Neural crest cell (in vitro differentiated cells): ENCODE results near the gene ADORA3. TPM values are rescaled to one million over a fixed set of nuclear protein-coding genes. Genes with fewer than 3 reads are reported as not detected.

ENCODE experiments used
- DNase-seq: peaks from one replicate; pipeline ENCODE4 v3.0.0; 2021; ENCODE audit warnings: low read depth, mixed read lengths, low spot score
- H3K27ac Mint-ChIP-seq: one replicate; pipeline ENCODE4 v1.8.0; 2021; ENCODE audit warnings: mild to moderate bottlenecking, mixed read lengths; ENCODE audit not compliant: unreplicated experiment
- H3K27me3 Mint-ChIP-seq: 2 replicates; pipeline ENCODE4 v1.8.0; 2021; ENCODE audit warnings: low read depth, mild to moderate bottlenecking, mixed read lengths
- H3K36me3 Mint-ChIP-seq: 2 replicates; pipeline ENCODE4 v1.8.0; 2021; ENCODE audit warnings: low read depth, mild to moderate bottlenecking, mixed read lengths
- H3K4me1 Mint-ChIP-seq: 2 replicates; pipeline ENCODE4 v1.8.0; 2021; ENCODE audit warnings: mixed read lengths
- H3K4me3 Mint-ChIP-seq: one replicate; pipeline ENCODE4 v1.8.0; 2021; ENCODE audit warnings: mild to moderate bottlenecking, mixed read lengths
- H3K9me3 Mint-ChIP-seq: 2 replicates; pipeline ENCODE4 v1.8.0; 2021; ENCODE audit warnings: mixed read lengths
- total RNA-seq: library from RNA; stranded (reverse); gene quantifications from 2 replicates; pipeline ENCODE4 v1.2.1, GENCODE V29; 2021
- TF ChIP-seq, protein P1 (sequence below): fragments of 200-600 bp; sonication (generic); conservative IDR thresholded peaks from 2 replicates; pipeline ENCODE4 v1.5.0; 2021; ENCODE audit warnings: antibody characterized with exemption, mild to moderate bottlenecking

The ADORA3 gene
- total RNA-seq, 1 donor from 2014 or later = not detected

GRCh38 chr1:111462370-111463028 lies 40.9 kb downstream of the ADORA3 start:
- no peak overlapping the region for H3K4me3 Mint-ChIP-seq
- no peak overlapping the region for H3K27ac Mint-ChIP-seq
- DNase-seq = no peak
- H3K4me1 Mint-ChIP-seq = no peaks in the 10 kb centered on the region
- no peaks in the 10 kb centered on the region for H3K9me3 Mint-ChIP-seq
- TF ChIP-seq, protein P1, sequence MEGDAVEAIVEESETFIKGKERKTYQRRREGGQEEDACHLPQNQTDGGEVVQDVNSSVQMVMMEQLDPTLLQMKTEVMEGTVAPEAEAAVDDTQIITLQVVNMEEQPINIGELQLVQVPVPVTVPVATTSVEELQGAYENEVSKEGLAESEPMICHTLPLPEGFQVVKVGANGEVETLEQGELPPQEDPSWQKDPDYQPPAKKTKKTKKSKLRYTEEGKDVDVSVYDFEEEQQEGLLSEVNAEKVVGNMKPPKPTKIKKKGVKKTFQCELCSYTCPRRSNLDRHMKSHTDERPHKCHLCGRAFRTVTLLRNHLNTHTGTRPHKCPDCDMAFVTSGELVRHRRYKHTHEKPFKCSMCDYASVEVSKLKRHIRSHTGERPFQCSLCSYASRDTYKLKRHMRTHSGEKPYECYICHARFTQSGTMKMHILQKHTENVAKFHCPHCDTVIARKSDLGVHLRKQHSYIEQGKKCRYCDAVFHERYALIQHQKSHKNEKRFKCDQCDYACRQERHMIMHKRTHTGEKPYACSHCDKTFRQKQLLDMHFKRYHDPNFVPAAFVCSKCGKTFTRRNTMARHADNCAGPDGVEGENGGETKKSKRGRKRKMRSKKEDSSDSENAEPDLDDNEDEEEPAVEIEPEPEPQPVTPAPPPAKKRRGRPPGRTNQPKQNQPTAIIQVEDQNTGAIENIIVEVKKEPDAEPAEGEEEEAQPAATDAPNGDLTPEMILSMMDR = no peak
- H3K27me3 Mint-ChIP-seq = no peaks in the 10 kb centered on the region
- H3K36me3 Mint-ChIP-seq = peaks cover 8% of the 10 kb centered on the region

DNA sequence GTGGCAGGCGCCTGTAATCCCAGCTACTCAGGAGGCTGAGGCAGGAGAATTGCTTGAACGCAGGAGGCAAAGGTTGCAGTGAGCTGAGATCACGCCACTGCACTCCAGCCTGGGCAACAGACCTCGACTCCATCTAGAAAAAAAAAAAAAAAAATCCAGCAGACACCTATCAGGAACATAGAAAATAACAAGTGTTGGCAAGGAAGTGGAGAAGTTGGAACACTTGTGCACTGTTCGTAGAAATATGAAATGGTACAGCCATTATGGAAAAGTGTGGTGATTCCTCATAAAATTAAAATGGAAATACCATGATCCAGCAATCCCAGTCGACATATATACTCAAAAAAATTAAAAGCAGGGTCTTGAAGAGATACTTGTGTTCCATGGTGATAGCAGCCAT lies 41.7 kb downstream of the ADORA3 start:
- no peak overlapping the region for H3K27ac Mint-ChIP-seq
- no peaks in the 10 kb centered on the region for H3K4me1 Mint-ChIP-seq
- H3K27me3 Mint-ChIP-seq = no peaks in the 10 kb centered on the region
- TF ChIP-seq, protein P1 = no peak
- peaks cover 8% of the 10 kb centered on the region for H3K36me3 Mint-ChIP-seq
- DNase-seq = no peak
- no peaks in the 10 kb centered on the region for H3K9me3 Mint-ChIP-seq
- no peak overlapping the region for H3K4me3 Mint-ChIP-seq

DNA sequence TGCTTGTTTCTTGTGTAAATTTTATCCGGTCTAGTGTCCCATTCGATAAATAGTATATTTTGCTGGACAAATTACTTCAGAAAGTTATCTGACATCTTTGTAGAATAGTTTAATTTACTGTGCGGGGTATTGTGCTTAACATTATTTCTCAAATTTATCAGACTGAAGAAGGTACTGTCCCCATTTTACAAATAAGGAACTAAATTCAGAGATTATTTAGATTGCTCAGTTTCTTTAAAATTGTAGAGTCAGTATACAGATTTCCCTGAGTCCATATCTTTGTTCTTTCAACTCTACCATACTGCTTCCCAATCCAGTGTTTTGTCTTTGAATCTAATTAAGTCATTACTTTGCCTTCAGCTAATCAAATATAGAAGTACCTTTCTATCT lies 47.8 kb downstream of the ADORA3 start:
- H3K36me3 Mint-ChIP-seq = peaks cover 4% of the 10 kb centered on the region
- H3K4me1 Mint-ChIP-seq = peaks cover 20% of the 10 kb centered on the region
- no peaks in the 10 kb centered on the region for H3K9me3 Mint-ChIP-seq
- DNase-seq = no peak
- TF ChIP-seq, protein P1 = no peak
- H3K27me3 Mint-ChIP-seq = no peaks in the 10 kb centered on the region
- no peak overlapping the region for H3K27ac Mint-ChIP-seq
- no peak overlapping the region for H3K4me3 Mint-ChIP-seq

DNA sequence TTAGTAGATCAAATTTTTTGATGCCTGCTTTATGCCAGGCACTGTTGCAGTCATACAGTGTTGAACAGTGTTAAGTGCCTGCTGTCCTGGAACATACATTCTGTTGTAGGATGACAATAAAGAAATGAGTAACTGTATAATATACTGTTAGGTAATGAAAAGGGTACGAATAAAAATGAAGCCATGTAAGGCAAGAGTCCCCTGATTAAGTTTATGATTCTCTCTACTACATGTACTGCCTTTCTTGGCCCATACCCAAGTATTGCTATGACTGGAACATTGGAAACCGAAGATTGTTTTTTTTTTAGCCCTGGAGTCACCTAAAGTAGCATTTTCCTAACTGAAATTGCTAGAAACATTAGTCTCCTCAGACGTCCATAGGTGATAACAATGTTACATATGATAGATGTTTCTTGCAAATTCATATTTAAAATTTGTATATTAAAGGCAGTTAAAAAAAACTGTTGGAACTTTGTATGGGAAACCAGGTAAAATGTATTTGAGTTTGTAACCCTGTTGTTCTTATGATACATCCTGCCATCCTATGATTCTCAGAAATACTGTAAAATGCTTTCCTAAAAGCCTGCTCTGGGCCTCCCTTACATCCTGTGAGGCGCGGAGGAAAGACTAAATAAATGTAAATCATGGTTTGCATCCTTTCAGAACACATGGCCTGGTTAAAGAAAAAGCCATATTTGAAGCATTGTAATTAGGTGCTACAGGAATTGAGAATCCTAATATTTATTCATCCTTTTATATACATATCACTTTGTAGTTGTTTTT lies 48.4 kb downstream of the ADORA3 start:
- no peak for DNase-seq
- Mint-ChIP-seq H3K9me3 (no peaks in the 10 kb centered on the region), H3K27me3 (no peaks in the 10 kb centered on the region), H3K4me3 (no peak overlapping the region), H3K36me3 (peaks cover 4% of the 10 kb centered on the region), H3K27ac (no peak overlapping the region), H3K4me1 (peaks cover 23% of the 10 kb centered on the region)
- TF ChIP-seq, protein P1 = no peak

GRCh38 chr1:111453706-111454105 lies 49.7 kb downstream of the ADORA3 start:
- Mint-ChIP-seq H3K9me3 (no peaks in the 10 kb centered on the region), H3K36me3 (peaks cover 6% of the 10 kb centered on the region), H3K27ac (no peak overlapping the region), H3K27me3 (no peaks in the 10 kb centered on the region), H3K4me1 (peaks cover 34% of the 10 kb centered on the region), H3K4me3 (no peak overlapping the region)
- DNase-seq = no peak
- TF ChIP-seq, protein P1 = no peak
